ENCODE data around the gene VGF.

DNA sequence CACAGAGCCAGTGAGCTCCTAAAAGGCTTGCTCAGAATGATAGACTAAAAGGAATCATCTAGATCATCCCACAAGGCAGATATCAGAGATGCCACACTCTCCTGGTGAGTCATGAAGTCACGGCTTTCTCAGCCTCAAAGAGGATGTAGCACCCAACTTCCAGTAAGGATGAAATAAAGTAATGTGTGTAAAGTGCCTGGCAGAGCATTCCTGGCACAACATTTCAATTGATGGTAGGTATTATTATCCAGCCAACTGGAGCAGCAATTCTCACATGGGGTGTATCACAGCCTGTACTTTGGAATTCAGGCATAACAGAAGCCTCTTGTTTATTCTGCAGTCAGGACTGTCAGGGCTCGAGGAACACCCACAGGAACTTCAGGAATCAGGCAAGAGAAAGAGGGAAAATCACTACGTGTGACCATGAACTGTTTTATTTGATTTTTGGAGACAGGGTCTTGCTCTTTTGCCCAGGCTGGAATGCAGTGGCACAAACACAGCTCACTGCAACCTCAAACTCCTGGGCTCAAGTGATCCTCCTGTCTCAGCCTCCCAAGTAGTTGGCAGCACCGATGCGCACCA, 20.0 kb upstream of the VGF start:
- TF ChIP-seq, protein P1, sequence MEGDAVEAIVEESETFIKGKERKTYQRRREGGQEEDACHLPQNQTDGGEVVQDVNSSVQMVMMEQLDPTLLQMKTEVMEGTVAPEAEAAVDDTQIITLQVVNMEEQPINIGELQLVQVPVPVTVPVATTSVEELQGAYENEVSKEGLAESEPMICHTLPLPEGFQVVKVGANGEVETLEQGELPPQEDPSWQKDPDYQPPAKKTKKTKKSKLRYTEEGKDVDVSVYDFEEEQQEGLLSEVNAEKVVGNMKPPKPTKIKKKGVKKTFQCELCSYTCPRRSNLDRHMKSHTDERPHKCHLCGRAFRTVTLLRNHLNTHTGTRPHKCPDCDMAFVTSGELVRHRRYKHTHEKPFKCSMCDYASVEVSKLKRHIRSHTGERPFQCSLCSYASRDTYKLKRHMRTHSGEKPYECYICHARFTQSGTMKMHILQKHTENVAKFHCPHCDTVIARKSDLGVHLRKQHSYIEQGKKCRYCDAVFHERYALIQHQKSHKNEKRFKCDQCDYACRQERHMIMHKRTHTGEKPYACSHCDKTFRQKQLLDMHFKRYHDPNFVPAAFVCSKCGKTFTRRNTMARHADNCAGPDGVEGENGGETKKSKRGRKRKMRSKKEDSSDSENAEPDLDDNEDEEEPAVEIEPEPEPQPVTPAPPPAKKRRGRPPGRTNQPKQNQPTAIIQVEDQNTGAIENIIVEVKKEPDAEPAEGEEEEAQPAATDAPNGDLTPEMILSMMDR (IDR thresholded peaks at IDR 0.05) = no peak
- no peak for TF ChIP-seq POLR2A (IDR thresholded peaks at IDR 0.05)
